Tibial nerve (tissue), 4 donors: ENCODE data around the gene CDKN1B.

Source experiments
- EP300 ChIP-seq, 2 donors: sonication (generic); formaldehyde crosslinking; IDR thresholded peaks; one replicate each; pipeline ENCODE4 v1.6.1; 2017; ENCODE audit warnings: antibody characterized with exemption in 2 of 2, mild to moderate bottlenecking in 1 of 2
- POLR2A ChIP-seq, 2 donors: fragments of 450-650 bp; IDR thresholded peaks; one replicate each; pipeline ENCODE4 v1.6.1; 2017; ENCODE audit warnings: antibody characterized with exemption in 2 of 2, mild to moderate bottlenecking in 2 of 2, moderate library complexity in 2 of 2
- TF ChIP-seq, protein P1 (sequence below), 5 experiments: fragments of 200-600 bp in 3 of 5; fragments of 450-650 bp in 2 of 5; sonication (generic) in 3 of 5; IDR thresholded peaks; one replicate each; pipeline ENCODE4 v1.5.1; 2016 to 2019; ENCODE audit warnings: antibody characterized with exemption in 5 of 5, mild to moderate bottlenecking in 3 of 5, moderate library complexity in 2 of 5

DNA sequence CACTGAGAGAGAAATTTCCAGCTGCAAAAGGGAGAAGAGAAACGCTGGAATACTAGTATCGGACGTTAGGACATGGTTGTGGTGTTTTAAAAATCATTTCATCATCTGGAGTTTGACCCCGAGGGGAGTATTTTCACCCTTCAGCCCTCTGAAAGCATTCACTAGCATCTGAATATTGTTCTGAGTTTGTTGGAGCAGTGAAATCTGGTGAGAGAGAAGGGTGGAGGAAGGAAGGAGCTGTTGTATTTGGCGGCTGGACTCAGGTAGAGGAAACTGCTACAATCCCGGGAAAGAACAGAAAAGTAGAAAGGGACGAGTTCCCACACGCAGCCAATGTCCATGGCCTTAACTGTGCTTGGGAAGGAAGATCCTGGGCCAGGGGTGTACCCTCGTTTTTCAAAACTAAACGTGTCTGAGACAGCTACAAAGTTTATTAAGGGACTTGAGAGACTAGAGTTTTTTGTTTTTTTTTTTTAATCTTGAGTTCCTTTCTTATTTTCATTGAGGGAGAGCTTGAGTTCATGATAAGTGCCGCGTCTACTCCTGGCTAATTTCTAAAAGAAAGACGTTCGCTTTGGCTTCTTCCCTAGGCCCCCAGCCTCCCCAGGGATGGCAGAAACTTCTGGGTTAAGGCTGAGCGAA, 896 bp upstream of the CDKN1B start:
- no peak for TF ChIP-seq POLR2A (IDR thresholded peaks at IDR 0.05)
- no peak for TF ChIP-seq EP300 (IDR thresholded peaks at IDR 0.05)
- TF ChIP-seq, protein P1, sequence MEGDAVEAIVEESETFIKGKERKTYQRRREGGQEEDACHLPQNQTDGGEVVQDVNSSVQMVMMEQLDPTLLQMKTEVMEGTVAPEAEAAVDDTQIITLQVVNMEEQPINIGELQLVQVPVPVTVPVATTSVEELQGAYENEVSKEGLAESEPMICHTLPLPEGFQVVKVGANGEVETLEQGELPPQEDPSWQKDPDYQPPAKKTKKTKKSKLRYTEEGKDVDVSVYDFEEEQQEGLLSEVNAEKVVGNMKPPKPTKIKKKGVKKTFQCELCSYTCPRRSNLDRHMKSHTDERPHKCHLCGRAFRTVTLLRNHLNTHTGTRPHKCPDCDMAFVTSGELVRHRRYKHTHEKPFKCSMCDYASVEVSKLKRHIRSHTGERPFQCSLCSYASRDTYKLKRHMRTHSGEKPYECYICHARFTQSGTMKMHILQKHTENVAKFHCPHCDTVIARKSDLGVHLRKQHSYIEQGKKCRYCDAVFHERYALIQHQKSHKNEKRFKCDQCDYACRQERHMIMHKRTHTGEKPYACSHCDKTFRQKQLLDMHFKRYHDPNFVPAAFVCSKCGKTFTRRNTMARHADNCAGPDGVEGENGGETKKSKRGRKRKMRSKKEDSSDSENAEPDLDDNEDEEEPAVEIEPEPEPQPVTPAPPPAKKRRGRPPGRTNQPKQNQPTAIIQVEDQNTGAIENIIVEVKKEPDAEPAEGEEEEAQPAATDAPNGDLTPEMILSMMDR (IDR thresholded peaks at IDR 0.05) = no peak
